ENCODE data around the gene SELENOH. TPM values are rescaled to one million over a fixed set of nuclear protein-coding genes. Genes with fewer than 3 reads are reported as not detected.

The SELENOH gene
- total and polyA plus RNA-seq, 9 of the 15 experiments (the other 6 are each of a cell fraction or from before 2014, with no cell fraction given) = 16.6 to 299 (median 118) TPM

GRCh38 chr11:57741132-57742086 lies at the start of gene SELENOH (continued):
- no peak for TF ChIP-seq CCAR2 (IDR thresholded peaks at IDR 0.05; ENCODE audit: low read depth, low read length)
- TF ChIP-seq FOXA3 (CRISPR knock-in tag; conservative IDR thresholded peaks at IDR 0.05 in 1 of 2, IDR thresholded peaks at IDR 0.05 in 1 of 2) = peak in 1 of 2 experiments; percentile 72; a peak in 1 of 4 replicates
- TF ChIP-seq PBX2 (CRISPR knock-in tag; IDR thresholded peaks at IDR 0.05; ENCODE audit: low read depth) = no peak
- no peak for TF ChIP-seq PBX2 (tag; conservative IDR thresholded peaks at IDR 0.05; ENCODE audit: low read depth)
- TF ChIP-seq MAX (CRISPR knock-in tag; IDR thresholded peaks at IDR 0.05) = peak; percentile 99
- peak; percentile 68; the same call in 1 of the 2 replicates for TF ChIP-seq OTX1 (CRISPR knock-in tag; IDR thresholded peaks at IDR 0.05)
- peak; percentile 83 for TF ChIP-seq ZNF766 (CRISPR knock-in tag; conservative IDR thresholded peaks at IDR 0.05)
- peak; percentile 99 for TF ChIP-seq NCOA1 (IDR thresholded peaks at IDR 0.05; ENCODE audit: low read depth)
- TF ChIP-seq IRF1 (CRISPR knock-in tag; IDR thresholded peaks at IDR 0.05; ENCODE audit: borderline replicate concordance) = no peak; the same call in 1 of the 2 replicates
- TF ChIP-seq ZNF197 (CRISPR knock-in tag; IDR thresholded peaks at IDR 0.05; ENCODE audit: low read depth) = 0 out of 2 replicates have a peak, but pooled peaks have one; percentile 51
- peak; percentile 51 for TF ChIP-seq TFE3 (CRISPR knock-in tag; IDR thresholded peaks at IDR 0.05)
- TF ChIP-seq TARDBP (IDR thresholded peaks at IDR 0.05) = 0 out of 2 replicates have a peak, but pooled peaks have one; percentile 68
- TF ChIP-seq TSHZ1 (CRISPR knock-in tag; IDR thresholded peaks at IDR 0.05) = no peak
- TF ChIP-seq SIN3A (IDR thresholded peaks at IDR 0.05; ENCODE audit: borderline replicate concordance in 2 of 2, control insufficient read depth in 1 of 2, low read depth in 2 of 2, low read length in 2 of 2) = peak; percentile 89 to 90; a peak in 3 of 4 replicates

Measured in K562 (cell line).